ENCODE data around the gene NKAP. TPM values are rescaled to one million over a fixed set of nuclear protein-coding genes. Genes with fewer than 3 reads are reported as not detected.
"Not testable (repeated sequence)": the region's sequence is repeated elsewhere in the genome, so short reads cannot be mapped to it uniquely, and the experiment has no call there.

The NKAP gene
- 2.5 and 2.8 TPM in 2 replicates for total RNA-seq (2014; rRNA removed; shearing (Covaris generic))

DNA sequence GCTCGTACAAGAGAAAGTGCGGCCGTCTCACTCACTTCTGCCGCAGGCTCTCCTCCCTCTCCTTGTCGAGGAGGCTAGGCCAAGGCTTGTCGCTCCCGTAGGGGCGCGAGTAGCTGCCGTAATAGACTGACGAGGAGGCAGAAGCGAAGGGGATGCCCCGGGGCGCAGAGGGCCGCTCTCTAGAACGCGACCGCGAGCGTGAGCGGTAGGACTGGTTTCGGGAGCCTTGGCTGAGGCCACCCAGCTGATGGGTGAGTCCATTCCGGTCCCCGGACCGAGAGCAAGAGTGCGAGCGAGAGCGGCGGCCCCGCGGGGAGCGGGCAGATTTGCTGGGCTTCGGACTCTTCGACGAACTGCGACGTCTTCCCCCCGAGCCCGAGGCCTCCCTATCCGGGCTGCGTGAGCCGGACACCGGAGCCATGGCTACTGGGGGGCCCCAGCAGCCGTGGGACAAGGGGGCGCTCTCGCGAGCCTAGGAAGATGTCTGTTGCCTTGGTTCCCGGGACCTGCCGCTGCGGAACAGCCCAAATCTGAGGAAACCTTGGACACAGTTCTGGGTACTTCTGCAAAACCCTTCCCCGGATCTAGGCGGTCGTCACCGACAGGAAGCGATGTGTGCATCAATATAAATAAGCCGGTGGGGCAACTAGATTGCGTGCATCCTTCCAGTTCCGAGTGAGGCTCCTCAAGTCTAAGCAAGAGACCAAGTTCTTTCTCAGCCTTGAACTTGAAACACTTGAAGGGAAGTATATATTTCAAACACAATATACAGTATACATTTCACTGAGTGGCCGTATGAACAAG, at the start of gene NKAP:
Gene NKAP (minus strand): TSS at position 567 of the 804 bp plus-strand sequence. CDS start 146 bp downstream, at position 421.
- peak; percentile 59 for DNase-seq (ENCODE audit: low spot score)

DNA sequence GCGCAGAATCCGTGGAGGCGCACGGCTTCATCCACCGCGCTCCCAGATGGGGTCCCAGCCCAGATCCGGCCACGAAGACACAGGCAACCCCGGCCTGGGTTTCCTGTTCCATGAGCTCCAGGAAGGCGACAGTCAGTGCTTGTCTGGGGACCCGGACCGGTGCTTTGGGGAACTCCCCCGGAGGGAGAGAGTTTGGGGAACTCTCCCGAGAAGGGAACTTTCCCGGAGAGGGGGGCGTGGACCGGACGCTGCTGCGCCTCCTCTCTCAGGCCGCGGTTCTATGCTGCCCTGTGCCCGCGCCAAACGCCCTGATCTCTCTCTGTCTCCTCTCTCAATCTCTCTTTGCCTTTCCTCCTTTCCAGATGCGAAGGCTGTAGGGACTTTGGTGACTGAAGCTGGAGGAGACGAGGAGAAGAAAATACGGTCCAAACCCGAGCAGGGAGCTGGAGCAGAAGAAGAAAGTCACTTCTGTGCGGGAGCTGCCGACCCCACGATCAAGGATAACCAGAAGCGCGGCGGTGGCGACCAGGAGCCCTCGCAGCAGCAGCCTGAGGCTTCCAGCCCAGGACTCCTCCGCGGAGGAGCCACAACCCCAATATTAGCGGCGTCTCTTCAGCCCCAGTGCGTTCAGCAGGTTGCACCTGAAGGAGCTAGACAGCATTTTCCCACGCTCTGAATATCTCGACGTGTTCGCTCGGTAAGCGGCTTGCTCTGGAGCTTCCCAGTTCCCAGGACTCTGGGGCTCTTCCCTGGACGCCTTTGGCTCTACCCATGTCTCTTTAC, 47.6 kb upstream of the NKAP start:
- DNase-seq (ENCODE audit: low spot score): no peak

DNA sequence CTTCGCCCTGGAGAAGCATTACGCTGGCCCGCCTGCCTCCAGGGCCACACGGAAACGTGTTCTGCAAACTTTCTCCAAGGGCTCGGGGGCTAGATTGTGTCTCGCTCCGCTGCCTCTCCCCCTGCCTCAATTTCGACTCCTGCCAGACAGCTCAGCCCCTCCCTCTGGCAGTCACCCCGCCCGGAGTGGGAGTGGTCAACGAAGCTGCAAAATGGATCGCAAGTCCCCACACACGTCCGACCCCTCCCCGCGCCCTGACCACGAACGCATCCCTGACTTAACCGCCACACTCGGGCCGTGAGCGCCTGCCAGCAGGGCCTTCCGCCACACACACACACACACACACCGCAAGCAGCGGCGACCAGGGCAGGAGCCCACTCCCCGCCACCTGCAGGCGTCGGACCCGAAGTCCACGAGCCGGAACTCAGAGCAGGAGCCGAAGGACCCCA, 47.0 kb upstream of the NKAP start:
- DNase-seq (ENCODE audit: low spot score): no peak

DNA sequence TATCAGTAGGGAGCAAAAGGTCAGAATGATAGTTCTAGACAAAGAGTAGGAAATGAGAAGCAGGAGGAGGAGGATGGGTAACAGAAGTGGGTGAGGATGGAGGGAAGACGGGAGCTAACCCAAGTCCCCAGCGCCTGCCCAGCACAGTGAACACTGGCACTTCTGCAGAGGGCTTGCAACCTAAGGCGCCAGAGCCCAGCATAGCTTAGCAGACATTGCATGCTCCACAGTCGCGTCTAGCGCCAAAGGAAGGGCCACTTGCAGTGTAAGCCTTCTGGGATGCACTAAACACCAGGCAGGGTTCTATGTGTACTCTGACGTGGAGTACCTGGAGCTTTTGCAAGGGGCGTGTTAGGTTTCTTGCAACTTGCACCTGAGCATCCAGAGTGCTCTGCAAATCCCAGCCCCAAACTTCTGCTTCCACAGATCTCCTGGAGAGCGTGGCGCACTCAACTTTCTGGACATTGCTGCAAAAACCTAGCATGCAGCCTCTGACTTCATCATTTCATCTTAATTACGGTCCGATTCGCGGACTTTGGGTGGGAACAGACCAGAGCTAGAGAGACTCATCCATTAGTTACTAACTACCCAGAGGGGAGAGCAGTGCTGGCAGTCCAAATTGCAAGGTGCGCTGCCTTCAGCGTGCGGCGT, 46.5 kb upstream of the NKAP start:
- DNase-seq (ENCODE audit: low spot score): no peak

DNA sequence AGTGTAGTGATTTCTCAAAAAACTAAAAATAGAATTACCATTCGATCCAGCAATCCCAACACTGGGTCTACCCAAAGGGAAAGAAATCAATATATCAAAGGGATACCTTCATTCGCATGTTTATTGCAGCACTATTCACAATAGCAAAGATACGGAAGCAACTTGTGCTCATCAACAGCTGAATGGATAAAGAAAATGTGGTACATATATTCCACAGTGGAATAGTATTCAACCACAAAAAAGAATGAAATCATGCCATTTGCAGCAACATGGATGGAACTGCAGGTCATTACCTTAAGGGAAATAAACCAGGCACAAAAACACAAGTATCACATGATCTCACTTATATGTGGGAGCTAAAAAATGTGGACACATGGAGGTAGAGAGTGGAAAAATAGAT, 42.7 kb upstream of the NKAP start:
- no peak for DNase-seq (ENCODE audit: low spot score)

DNA sequence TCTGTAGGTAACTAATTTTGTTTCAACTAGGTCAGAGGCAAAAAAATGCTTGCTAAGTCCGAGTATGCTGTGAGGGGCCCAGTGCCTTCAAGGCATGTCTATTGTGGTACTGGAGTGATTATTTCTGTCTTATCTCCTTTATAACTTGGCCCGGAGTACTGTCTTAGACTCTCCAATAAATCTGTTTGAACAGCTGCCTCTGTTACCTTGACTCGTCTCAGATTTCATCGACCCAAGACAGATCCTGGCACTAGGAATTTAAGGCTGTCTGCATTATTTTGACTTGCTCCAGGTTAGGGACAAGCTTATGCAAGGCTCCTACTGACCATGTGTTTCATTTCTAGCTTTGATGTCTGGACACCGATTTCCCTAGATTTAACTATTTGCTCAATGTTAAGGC, 41.1 kb upstream of the NKAP start:
- no peak for DNase-seq (ENCODE audit: low spot score)

DNA sequence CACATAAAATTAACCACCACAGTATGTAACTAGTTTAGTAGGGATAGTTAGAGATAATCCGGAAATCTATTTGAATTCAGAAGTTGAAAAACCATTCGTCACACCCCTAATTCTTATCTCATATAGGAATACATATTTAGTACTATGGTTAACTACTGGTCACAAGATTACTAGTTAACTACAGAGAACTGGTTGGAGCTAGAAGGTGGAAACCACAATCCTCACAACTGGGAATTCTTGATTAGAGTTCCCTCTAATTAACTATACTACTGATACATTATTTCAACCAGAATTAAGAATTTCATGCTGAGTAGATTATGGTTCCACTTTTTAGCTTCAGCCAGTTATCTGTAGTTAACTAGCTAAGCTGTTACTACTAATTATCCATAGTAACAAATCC, 39.9 kb upstream of the NKAP start:
- DNase-seq (ENCODE audit: low spot score): no peak

DNA sequence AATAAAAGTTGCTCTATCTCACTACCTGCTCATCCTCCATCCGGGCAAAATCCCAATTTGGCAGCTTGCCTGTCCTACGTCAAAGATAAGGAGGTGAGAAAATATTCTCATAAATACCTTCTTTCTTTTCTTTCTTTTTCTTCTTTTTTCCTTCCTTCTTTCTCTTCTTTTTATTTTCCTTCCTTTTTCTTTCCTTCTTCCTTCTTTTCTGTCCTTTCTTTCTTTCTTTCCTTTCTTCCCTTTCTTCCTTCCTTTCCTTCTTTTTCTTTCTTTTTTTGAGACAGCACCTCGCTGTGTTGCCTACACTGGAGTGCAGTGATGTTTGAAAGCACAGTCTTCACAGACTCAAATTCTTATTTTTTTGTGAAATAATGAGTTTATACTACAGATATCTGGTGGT, 38.6 kb upstream of the NKAP start:
- no peak for DNase-seq (ENCODE audit: low spot score)

DNA sequence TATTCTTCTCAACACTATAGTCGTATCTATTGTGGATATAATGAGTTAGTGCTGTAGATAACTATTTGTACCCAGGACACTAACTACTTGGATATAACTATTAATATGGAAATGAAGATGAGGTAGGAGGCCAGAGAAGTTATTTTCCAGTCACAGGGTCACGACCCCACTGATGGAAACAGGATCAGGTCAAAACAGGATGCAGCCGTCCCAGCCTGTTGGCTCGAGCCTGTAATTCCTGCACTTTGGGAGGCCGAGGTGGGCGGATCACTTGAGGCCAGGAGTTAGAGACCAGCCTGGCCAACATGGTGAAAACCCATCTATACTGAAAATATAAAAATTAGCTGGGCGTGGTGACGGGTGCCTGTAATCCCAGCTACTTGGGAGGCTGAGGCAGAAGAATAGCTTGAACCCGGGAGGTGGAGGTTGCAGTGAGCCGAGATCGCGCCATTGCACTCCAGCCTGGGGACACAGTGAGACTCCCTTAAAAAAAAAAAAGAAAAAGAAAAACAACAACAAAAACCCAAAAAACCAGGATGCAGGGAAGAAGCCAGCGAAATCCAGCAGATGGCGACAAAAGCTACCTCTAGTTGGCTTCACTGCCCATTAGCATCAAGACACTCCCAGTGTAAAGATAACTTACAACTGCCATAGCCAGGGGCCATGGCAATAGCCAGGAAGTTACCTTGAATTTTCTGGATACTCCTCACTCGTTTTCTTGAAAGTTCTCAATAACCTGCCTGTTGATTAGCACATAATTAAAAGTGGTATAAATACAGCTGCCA, 37.9 kb upstream of the NKAP start:
- peak; percentile 6 for DNase-seq (ENCODE audit: low spot score)

DNA sequence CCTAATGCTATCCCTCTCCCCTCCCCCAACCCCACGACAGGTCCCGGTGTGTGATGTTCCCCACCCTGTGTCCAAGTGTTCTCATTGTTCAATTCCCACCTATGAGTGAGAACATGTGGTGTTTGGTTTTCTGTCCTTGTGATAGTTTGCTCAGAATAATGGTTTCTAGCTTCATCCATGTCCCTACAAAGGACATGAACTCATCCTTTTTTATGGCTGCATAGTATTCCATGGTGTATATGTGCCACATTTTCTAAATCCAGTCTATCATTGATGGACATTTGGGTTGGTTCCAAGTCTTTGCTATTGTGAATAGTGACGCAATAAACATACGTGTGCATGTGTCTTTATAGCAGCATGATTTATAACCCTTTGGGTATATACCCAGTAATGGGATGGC, 33.6 kb upstream of the NKAP start:
- DNase-seq (ENCODE audit: low spot score): not testable (repeated sequence)

DNA sequence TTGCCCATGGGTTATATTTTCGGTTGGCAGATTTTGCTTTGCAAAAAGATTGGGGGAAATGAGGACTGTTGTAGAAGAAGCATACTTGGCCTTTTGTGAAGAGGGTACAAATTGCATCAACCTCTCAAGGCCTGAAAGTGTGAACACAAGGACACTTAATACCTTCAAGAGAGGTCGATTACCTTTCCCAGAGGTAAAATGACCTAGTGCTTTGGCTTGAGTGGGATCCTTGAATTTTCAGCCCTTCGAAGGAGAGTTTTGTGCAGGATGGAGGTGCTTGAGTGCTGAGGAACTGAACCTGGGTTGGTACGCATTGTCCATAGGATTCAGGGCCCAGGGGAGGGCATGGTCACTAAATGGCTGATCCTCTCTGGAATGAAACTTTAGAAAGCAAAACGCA, 27.6 kb upstream of the NKAP start:
- DNase-seq (ENCODE audit: low spot score): no peak

DNA sequence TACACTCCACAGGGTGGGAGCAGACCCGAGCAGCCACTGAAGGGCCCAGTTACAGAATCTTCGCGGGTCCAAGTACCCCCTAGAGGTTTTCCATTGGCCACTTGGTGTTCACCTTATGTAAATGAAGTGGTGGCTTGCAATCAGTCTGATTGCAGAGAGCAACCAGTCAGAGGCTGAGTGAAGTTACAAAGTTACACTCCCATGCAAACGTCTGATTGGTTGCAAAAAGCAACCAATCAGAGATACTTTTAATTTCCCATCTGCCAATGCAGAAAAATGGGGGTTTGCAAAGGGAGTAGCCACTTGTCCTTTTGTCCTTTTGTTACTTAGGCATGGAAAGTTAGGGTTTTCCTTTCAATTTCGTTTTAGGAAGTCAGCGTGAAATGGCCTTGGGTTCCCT, 27.0 kb upstream of the NKAP start:
- no peak for DNase-seq (ENCODE audit: low spot score)

DNA sequence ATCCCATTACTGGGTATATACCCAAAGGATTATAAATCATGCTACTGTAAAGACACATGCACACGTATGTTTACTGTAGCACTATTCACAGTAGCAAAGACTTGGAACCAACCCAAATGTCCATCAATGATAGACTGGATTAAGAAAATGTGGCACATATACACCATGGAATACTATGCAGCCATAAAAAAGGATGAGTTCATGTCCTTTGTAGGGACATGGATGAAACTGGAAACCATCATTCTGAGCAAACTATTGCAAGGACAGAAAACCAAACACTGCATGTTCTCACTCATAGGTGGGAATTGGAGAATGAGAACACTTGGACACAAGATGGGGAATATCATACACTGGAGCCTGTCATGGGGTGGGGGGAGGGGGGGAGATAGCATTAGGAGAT, 23.3 kb upstream of the NKAP start:
- not testable (repeated sequence) for DNase-seq (ENCODE audit: low spot score)

DNA sequence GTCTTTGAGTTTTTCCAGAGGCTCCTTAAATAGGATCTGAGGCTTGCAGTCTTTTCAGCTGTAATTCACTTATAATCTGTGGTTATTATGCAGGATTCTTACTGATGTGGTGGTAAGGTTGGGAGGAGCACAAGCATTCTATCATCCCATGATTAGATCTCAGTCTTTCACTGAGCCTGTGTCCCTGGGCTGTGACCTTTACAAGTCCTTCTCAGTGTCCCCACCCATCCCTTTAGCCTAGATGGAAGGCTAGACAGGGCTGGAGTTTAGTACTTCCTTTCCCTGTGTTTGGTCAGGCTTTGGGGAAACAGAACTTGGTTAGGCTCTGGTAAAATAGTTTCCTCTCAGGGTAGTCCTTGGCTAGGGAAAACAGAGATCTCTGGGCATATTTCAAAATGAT, 17.1 kb upstream of the NKAP start:
- DNase-seq (ENCODE audit: low spot score): no peak

DNA sequence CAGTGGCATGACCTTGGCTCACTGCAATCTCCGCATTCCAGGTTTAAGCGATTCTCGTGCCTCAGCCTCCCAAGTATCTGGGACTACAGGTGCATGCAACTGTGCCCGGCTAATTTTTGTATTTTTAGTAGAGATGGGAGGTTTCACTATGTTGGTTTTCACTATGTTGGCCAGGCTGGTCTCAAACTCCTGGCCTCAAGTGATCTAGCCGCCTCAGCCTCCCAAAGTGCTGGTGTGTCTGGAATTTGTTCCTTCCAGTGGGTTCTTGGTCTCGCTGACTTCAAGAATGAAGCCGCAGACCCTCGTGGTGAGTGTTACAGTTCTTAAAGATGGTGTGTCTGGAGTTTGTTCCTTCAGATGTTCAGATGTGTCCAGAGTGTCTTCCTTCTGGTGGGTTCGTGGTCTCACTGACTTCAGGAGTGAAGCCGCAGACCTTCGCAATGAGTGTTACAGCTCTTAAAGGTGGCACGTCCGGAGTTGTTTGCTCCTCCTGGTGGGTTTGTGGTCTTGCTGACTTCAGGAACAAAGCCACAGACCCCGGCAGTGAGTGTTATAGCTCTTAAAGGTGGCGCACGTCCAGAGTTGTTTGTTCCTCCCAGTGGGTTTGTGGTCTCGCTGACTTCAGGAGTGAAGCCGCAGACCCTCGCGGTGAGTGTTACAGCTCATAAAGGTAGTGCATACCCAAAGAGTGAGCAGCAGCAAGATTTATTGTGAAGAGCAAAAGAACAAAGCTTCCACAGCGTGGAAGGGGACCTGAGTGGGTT, 12.4 kb upstream of the NKAP start:
- not testable (repeated sequence) for DNase-seq (ENCODE audit: low spot score)

DNA sequence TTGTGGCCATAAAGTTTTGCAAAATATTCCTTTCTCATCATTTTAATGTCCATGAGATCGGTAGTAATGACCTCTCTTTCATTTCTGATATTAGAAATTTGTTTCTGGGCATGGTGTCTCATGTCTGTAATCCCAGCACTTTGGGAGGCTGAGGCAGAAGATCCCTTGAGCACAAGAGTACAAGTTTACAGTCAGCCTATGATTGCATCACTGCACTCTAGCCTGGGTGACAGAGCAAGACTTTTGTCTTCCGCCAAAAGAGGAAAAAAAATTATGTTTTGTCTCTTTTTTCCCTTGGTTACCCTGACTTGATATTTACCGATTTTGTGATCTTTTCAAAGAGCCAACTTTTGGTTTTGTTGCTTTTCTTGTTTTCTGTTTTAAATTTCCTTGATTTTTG, 10.8 kb upstream of the NKAP start:
- no peak for DNase-seq (ENCODE audit: low spot score)

DNA sequence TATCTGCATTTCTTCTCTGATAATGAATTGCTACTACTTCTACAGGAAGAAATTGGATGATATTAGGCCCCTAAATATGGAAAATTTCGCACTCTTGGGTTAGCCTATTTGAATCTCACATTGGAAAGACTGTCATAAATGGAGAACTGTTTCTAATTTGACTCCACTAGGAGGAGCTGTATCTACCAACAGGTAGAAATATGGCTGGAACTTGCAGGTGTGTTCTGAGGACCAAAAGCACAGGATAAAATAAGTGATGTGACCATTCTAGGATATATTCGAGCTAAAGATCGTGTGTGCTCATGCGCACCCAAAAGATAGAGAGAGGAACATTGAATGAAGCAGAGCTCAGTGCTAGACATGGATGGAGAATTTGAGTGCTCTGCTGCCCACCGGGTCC, 4.8 kb upstream of the NKAP start:
- DNase-seq (ENCODE audit: low spot score): no peak

DNA sequence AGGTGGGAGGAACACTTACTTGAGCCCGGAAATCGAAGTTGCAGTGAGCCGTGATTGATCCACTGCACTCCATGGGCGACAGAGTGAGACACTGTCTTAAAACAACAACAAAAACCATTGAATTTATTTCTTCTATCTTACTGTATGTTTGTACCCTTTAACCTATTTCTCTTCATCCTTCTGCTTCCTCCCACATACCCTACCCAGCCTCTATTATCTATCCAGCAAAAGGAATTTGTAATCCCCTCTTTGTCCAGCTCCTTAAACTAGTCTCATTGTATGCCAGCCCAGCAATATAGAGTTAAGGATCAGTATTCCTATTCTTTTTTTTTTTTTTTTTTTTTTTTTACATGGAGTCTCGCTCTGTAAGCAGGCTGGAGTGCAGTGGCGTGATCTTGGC, 1.9 kb upstream of the NKAP start:
- no peak for DNase-seq (ENCODE audit: low spot score)

DNA sequence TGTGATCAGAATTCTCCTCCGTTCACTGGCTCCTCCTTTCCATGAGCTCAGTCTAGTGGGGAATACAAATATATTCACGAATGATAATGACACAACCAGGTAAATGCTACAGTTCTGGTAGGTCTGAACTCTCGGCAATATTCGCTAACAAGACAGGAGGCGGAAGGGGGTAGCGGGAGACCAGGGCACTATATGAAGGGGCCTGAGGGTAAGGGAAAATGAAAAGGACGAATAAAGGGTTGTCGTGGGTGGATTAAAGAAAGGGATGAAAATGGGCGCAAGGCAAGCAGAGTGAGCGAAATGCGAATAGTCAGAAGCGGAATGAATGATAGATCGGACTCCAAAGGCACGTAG, 743 bp downstream of the NKAP start:
- no peak for DNase-seq (ENCODE audit: low spot score)

DNA sequence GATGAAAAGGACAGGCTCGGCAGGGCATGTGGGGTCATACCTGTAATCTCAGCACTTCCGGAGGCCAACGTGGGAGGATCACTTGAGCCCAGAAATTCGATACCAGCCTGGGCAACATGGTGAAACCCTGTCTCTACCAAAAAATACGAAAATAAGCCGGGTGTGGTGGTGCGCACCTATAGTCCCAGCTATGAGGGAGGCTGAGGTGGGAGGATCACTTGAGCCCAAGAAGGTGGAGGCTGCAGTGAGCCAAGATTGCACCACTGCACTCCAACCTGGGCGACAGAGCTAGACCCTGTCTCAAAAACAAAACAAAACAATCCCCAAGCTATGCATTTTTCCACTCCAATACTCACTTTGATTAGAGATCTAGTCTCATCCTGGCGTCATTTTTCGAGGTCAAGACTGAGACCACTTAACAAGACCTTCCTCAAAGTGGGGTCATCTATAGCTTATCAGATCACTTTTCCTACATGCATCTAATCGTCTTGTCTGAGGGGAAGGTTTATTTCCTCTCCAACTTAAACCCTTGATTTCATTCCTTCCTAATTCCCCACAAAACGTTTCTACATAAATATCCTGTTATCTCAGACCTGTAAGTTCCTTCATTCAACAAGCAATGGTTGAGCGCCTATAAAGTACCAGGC, 1.3 kb downstream of the NKAP start:
- no peak for DNase-seq (ENCODE audit: low spot score)

DNA sequence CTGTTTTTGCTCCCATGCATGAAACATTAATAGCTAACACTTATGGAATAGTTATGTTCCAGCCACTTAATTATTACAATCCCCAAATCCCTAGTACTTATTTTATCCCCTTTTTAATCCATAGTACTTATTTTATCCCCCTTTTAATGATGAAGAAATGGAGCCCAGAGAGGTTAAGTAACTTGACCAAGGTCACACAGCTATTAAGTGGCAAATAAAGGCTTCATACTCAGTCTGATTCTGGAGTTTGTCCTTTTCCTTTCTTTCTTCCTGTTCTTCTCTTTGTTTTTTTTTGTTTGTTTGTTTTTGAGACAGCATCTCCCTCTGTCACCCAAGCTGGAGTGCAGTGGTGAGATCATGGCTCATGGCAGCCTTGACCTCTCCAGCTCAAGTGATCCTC, 2.2 kb downstream of the NKAP start:
- DNase-seq (ENCODE audit: low spot score): no peak
